HG03108 (cell line): ENCODE results near the gene ACP6.
"Not testable (repeated sequence)": the region's sequence is repeated elsewhere in the genome, so short reads cannot be mapped to it uniquely, and the experiment has no call there.

ENCODE experiments used
- ATAC-seq: cut with Tn5 transposase; IDR thresholded peaks from one replicate; pipeline ENCODE4 v1.9.1; 2021; ENCODE audit warnings: moderate library complexity; ENCODE audit not compliant: unreplicated experiment

The ACP6 gene

DNA sequence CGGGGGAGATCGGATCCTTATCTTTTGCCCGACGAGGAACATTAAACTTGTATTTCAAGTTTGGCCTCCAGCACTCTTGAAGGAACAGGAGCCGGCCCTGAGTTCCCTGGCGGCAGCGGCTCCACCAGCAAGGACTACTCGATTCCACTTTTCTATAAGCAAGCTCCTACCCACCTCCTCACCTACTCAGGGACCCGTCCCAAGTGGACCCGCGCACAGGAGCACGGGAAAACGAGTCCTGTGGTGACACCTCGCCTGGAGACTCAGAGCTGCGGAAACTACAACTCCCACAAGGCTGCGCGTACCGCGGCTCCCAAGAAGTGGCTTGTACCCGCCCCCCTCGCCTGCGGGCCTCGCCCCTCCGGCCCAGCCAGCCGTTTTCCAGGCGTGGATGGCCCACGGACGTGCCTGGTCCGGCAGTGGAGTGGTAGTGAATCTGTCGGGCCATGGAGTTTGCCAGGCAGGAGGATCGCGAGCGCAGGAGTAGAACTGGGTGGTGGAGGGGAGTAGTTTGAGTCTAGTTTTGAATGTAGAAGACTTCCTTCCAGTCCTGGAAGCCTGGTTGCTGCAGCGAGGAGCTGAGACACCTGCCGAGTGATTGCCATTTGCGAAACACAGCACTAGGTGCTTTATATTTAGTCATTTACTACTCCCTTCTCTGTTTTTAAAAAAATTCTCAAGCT lies at the start of gene ACP6:
Gene ACP6 (minus strand): TSS at position 206 of the 683 bp plus-strand sequence. CDS start 476 bp downstream, outside the sequence.
- peak; percentile 96 for ATAC-seq

DNA sequence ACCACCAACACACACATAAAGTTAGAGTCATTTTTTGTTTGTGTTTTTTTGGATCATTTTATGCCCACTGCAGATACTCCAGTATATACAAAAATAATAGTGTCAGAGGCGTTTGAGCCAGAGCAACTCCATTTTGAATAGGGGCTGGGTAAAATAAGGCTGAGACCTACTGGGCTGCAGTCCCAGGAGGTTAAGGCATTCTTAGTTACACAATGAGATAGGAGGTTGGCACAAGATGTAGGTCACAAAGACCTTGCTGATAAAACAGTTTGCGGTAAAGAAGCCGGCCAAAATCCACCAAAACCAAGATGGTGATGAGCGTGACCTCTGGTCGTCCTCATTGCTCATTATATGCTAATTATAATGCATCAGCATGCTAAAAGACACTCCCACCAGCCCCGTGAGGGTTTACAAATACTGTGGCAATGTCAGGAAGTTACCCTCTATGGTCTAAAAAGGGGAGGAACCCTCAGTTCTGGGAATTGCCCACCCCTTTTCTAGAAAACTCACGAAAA lies 49.4 kb upstream of the ACP6 start:
- ATAC-seq, result no peak

DNA sequence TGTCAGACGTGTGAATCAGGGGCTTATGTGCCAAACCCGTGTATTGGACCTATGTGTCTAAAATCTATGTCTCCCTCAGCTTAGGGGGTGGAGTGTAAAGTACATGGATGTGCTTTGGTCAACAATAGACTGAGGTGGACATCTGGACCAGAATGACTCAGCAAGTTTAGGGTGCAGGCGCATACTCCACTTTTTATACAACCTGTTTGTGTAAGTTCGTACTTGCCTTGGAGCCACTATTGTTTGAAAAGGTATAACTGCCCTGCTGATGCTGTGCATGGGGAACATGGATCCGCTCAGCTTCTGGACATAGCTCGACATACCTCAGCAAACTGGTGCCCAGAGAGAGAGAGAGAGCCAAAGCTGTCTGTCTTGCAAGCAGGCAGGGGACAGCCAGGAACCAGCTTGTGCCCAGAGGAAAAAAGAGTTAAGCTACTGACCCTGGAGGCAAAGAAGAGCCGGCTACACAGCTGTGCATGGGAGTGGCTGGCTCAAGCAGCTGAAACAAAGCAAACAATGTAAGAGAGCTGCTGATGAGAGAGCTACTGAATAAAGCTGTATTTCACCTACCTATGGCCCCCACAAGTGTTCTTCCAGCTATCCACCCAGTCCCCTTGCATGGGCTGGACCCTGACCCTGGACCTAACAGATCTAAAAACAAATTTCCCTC lies 48.8 kb upstream of the ACP6 start:
- ATAC-seq, result no peak

DNA sequence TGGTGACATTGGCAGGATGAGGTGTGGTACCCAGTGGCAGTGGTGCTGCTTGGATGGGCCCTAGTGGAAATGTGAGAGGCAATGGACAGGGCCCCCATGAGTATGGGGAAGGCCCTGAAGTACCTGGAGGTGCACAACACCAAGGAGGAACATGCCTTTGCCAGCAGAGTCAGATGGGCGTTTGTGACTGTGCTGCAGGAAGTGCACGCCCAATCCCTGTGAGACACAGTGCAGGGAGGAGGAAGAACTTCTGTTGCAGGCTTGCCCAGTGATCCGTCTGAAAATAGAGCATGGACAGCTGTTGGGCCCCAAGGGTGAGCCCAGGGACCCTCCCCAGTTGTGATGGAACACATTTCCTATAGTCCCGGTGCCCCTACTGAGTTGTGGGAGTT lies 47.4 kb upstream of the ACP6 start:
- ATAC-seq, result no peak

DNA sequence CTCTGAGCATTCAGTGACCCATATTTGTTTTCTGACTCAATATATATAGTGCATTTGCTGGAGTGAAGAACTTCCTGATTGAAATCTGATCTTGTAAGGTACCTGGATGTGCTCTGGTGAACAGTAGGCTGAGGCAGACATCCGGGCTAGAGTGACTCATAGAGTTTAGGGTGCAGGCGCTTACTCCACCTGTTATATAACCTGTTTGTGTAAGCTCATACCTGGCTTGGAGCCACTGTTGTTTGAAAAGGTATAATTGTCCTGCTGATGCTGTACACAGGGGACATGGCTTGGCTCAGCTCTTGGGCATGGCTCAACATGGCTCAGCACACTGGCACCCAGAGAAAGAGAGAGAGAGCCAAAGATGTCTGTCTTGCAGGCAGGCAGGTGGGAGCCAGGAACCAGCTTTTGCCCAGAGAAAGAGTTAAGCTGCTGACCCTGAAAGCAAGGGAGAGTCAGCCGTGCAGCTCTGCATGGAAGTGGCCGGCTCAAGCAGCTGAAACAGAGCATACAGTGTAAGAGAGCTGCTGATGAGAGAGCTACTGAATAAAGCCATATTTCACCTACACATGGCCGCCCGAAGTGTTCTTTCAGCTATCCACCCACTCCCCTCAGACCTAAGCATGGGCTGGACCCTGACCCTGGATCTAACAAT lies 46.9 kb upstream of the ACP6 start:
- ATAC-seq, result no peak

DNA sequence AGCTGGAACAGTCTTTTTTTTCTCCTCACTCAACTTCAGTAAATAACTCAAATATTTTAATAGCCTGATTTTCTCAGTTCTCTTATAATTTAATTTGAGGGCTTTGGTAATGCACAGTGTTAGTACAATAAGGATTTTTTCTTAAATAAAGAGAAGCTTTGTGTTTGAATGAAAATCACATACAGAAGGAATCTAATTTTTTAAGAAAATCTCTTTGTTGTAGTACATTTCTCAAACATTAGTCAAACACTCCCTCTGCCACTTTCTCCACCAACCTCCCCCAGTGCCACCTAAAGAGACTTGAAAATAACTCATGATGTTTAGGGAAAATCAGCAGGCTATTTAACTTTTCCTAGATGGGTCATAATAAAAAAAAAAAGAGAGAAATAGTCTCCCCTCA lies 42.3 kb upstream of the ACP6 start:
- ATAC-seq, result no peak

DNA sequence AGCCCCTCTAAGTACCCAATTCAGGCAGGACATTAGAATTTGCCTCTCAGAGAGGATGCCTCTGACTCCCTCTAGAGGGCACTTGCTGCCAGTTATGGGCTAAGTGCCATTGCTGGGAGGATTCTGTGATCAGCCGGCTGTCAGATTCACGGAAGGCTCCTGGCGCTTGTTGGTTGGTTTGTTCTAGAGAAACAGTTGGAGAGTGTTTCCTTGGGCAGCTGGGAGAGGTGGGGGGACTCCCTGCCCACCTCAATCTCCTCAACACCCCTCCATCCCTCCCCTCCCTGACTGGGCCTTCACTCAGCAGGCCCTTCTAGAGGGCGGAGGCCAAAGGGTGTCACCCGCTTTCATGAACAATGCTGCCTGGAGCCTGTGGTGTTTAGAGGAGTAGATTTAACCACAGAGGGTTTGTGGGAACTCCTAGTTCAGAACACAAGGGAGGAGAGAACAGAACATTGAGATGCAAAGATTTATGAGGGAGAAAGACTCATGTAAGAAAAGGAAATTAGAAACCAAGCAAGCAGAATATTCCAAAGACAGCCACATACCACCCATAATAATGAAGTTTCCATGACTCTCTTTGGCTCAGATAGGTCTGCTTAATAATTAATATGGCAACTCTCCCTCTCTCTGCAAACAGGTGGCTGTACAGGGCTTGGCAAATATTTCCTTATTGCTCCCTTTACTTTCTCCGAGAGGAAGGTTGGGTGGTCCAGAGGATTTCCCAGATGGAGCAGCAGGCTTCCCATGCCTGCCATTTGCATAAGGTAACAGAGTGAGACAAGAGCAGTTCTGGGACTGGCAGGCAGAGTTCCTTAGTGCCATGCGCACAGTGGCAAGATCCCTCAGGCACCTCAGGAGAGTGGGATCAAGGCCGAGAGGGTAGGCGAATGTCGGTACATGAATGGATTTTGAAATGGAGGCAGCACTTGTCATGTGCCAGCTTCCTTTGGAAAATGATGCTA lies 30.0 kb upstream of the ACP6 start:
- no peak for ATAC-seq

DNA sequence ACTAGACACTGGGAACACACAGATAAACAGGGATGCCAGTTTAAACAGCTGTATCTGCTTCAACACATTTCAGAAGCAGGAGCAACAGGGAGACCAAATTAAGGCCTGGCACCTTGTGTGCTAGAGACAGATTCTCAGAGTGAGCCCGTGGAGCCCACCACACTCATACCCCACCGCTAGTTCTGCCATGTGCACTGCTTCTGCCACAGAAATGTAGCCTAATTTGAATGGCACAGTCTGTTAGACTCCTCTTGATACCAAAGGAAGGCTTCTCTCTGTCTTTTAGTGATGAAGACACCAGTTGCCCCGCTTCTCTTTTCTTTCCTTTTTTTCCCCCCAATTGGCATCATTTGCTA lies 29.3 kb upstream of the ACP6 start:
- no peak for ATAC-seq

DNA sequence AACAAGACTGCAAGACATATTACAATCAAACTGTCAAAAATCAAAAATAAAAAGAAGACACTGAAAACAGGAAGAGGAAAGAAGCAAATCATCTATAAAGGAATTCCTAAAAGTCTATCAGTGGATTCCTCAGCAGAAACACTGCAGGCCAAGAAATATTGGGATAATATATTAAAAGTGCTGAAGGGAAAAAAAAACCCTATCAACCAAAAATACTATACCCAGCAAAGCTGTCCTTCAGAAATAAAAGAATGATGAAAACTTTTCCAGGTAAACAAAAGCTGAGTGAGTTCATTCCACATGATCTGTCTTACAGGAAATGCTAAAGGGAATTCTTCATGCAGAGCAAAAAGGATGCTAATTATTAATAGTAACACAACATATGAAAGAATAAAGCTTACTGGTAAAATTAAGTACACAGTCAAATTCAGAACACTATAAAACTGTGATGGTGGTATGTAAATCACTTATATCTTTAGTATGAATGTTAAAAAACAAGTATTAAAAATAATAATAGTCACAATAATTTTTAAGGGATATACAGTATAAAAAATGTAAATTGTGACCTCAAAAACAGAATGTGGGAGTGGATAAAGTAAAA lies 12.9 kb upstream of the ACP6 start:
- ATAC-seq, result no peak

DNA sequence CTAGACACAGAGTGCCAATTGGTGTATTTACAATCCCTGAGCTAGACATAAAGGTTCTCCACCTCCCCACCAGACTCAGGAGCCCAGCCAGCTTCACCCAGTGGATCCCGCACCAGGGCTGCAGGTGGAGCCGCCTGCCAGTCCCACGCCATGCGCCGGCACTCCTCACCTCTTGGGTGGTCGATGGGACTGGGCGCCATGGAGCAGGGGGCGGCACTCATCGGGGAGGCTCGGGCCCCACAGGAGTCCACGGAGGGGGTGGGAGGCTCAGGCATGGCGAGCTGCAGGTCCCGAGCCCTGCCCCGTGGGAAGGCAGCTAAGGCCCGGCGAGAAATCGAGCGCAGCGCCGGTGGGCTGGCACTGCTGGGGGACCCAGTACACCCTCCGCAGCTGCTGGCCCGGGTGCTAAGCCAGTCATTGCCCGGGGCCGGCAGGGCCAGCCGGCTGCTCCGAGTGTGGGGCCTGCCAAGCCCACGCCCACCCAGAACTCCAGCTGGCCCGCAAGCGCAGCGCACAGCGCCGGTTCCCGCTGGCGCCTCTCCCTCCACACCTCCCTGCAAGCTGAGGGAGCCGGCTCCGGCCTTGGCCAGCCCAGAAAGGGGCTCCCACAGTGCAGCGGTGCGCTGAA lies 10.4 kb upstream of the ACP6 start:
- not testable (repeated sequence) for ATAC-seq

DNA sequence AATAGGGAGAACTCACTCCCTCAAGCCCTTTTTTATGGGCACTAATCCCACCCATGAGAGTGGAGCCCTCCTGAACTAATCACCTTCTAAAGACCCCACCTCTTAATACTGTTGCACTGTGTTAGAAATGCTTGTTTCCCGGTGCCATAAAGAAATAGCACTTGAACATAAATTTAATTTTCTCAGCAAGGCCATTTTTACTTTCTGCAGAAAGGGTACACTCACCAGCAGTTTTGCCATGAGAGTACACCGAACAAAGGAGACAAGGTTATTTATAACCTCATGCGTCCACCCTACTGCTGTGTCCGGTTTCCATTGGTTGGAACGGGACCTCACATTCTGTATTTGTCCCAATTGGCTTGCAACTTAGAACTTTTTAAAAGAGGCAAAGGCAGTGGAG lies 7.4 kb upstream of the ACP6 start:
- ATAC-seq, result not testable (repeated sequence)

DNA sequence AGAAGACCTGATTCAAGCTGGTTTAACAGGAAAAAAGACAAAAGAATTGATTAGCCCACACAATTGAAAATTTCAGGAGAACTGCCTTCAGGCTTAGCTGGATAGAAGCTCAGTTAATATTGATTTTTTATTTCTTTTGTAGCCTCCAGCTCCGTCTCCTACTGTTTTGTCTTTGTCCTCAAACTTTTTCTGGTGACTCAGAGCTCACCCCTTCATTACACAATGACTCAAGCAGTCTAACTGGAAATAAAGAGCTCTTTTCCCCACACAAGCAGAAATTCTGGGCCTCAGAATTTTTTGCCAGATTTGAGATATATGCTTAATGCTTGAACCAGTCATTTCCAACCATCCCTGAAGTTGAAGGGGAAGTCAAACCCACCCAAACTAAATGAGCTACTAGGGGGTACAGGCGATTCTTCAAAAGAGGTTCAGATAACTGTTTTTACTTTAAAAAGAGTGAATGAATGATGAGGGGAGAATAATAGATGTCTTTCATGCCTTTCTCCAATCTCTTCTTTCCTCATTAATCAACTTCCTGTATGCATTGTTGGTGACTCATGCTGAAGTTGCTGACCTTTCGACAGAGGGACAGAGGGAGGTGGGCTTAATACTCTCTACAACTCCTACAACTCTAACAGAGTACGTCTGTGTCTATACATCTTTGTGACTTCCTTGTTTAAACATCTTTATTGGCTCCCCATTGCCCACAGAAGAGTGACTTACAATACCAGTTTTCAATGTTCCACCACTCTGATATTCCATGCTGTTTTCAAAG lies 6.2 kb upstream of the ACP6 start:
- ATAC-seq, result no peak

DNA sequence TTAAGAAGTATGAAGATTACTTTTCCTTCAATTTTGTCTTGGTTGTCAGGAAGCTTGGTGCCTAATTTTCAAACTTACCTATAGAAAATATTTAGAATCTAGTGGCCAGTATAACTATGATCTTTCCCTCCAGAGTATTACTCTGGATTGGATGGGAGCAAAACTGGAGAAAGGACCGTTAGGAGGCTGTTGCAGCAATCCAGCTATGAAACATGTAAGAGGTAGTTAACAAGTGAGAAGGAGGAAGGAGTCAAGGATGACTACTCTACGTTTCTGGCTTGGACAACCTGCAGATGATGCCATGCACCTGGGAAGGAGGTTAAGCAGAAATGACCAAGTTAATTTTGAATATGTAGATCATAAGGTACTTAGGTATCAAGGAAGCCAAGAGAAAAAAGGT lies 3.5 kb upstream of the ACP6 start:
- ATAC-seq, result no peak

DNA sequence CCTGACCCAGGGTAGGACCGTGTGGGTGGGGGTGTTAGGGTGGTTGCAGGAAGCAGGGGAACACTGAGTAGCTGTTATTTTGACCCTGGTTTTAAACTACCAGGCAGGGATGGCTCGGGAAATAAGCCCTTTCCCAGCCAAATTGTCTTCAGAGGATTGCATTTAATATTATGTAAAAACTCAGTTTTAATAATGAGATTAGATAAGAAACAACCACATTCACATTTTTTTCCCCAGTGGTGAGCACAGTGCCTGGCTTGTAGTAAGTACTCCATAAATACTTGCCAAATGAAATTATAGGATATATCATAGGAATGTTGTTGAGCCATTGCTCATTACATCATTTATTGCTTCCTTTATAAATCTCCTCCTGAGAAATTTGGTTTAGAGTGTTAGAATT lies 3.1 kb upstream of the ACP6 start:
- ATAC-seq, result no peak

DNA sequence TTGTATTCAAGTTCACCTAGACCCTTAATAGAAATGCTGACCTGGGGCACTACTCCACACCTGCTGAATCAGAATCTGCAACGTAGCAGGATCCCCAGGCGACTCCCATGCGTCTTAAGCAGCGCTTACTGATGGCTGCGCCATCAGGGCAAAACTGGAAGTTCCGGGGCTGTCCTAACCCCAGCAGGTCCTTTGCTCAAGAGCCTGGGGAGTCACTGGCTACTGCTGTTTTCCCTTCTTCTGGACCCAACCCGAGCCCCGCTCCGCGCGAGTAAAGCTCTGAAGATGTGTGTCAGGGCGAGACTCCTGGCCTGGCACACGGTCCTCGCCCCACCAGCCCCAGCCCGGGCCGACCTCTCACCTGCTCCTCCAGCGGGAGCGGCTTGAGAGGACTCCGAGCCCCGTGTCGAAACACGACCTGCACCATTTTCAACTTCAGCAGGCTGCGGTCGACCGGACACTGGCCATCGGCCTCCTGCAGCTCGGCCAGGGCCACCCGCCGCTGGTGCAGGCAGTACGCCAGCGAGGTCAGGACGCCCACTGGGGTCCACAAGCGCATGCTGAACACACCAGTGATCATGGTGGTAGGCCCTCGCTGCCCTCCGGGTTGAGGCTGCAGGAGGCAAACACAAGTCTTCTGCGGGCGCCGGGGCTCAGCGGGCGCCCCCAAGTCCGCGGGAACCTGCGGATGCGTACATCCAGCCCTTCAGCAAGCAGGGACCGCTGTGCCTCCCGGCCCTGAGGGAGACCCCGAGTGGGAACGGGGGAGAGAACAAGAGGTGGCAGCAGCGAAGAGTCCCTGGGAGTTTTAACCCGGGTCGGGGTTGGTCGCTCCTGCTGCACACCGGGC lies 630 bp downstream of the ACP6 start:
- peak; percentile 33 for ATAC-seq

DNA sequence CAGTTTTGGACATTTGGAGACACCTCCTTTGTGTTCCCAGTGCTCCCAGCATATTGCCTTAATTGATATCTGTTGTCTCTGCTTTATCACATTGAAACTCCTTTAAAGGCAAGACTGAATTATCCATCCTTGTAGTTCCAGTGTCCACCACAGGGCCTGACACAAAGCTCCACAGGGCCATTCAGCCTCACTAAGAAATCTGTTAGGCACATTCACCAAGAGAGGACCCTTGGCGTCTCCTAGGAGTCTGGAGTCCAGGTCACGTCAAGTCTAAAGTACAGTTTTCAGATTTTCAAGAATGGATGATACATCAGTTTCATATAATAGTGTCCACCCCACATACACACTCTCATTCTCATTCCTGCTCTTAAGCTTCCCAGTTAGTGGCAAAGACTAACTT lies 4.8 kb downstream of the ACP6 start:
- no peak for ATAC-seq

DNA sequence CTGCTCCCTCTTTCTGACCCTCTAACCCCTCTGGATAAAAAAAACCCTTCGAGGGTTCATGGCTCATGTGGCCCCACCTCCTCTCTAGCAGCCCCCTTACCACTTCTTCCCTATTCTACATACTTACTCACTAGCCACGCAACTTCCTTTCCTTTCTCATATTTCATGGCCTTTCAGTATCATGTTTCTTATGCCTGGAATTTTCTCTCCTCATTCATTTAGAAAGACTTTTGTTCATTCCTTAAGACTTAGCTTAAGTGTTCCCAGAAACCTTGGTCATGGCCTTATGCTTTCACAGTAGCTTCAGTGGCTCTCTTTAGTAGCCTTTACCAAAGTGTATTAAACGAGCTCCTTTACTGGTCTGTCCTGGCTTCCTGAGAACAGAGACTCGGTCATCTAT lies 6.1 kb downstream of the ACP6 start:
- ATAC-seq, result no peak

DNA sequence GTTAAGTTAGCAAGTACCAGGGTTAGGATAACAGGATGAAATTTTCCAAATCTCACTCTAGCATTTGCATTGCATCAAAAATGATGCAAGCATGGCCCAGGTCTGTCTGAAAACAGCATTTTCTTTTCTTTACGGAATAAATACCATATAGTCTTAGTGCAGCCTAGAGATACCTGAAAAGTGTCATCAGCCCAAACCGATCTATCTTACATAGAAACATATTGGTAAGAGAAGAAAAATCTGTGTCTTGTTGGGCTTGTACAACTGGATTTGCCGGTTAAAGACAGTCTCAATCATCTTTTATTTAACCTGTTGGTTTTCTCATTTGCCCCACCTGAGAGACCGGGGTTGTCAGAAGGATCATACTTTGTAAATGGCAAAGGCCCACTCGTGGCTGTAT lies 15.8 kb downstream of the ACP6 start:
- no peak for ATAC-seq

DNA sequence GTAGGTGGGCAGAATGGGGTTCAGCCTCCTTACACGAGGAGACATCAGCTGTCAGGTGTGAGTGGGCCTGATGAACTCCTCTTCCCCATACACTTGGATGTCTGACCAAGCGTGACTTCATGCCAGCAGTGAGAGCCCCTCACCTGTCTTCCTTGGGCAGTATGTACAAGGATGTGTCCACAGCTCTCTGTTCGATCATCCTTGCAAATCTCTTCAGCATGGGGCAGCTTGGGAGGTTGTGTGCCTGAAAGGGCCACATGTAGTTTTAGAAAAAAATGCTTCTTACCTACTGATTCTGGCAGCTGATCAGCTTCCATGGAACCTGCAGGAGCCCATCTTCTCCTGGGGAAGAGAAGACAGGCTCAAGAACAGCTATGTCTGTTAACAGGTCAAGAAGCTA lies 18.0 kb downstream of the ACP6 start:
- ATAC-seq, result no peak
